D721Med (cell line): Measurements from ENCODE around the gene RNPEPL1.

Experiments
- DNase-seq: peaks from one replicate; pipeline ENCODE4 v3.0.0; 2011; ENCODE audit warnings: low spot score; ENCODE audit not compliant: insufficient read length
- FAIRE-seq: peaks from 2 replicates; lab custom pipeline; 2011; peaks lifted over from hg19 to GRCh38; lab: Jason Lieb, UNC
- TF ChIP-seq, protein P1 (sequence below): IDR thresholded peaks from 2 replicates; pipeline ENCODE4 v1.5.1; 2012; ENCODE audit warnings: mild to moderate bottlenecking, control low read depth; ENCODE audit not compliant: insufficient read depth; ENCODE audit errors: missing control alignments

Gene RNPEPL1

DNA sequence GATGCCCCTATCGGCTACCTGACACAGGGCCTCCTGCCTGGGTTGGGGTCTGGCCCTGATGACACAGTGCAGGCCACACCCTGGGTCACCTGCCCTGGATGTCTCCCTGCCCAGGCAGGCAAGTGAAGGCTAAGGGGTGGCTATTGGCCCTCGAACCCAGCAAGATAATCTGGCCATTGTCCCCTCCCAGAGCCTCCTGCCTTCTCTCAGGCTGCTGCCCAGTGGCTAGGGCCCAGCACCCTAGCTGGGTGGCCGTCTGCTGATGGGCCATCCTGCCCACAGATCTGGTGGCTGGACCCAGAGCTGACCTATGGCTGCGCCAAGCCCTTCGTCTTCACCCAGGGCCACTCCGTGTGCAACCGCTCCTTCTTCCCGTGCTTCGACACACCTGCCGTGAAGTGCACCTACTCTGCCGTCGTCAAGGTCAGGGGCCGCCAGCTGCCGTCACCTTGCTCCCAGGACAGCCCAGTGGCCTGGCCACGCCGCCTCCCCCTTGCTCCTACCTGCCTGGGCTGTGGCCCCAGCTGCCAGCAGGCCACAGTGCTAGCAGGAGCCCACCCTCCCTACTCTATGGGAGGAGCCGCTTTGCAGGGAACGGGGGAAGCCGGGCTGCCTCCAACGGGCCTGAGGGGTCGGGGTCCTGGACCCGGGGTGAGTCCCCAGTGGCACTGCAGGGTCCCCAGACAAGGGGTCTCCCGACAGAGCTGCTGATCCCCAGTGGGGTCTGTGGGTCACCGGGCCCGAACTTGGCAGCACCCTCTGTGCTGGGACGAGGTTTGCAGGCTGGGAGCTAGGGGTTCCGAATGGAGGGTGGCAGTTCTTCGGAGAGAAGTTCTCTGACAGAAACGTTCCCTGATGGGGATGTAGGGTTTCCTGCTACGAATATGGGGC, 4.1 kb downstream of the RNPEPL1 start:
- FAIRE-seq: no peak
- TF ChIP-seq, protein P1, sequence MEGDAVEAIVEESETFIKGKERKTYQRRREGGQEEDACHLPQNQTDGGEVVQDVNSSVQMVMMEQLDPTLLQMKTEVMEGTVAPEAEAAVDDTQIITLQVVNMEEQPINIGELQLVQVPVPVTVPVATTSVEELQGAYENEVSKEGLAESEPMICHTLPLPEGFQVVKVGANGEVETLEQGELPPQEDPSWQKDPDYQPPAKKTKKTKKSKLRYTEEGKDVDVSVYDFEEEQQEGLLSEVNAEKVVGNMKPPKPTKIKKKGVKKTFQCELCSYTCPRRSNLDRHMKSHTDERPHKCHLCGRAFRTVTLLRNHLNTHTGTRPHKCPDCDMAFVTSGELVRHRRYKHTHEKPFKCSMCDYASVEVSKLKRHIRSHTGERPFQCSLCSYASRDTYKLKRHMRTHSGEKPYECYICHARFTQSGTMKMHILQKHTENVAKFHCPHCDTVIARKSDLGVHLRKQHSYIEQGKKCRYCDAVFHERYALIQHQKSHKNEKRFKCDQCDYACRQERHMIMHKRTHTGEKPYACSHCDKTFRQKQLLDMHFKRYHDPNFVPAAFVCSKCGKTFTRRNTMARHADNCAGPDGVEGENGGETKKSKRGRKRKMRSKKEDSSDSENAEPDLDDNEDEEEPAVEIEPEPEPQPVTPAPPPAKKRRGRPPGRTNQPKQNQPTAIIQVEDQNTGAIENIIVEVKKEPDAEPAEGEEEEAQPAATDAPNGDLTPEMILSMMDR: no peak
- DNase-seq: no peak

DNA sequence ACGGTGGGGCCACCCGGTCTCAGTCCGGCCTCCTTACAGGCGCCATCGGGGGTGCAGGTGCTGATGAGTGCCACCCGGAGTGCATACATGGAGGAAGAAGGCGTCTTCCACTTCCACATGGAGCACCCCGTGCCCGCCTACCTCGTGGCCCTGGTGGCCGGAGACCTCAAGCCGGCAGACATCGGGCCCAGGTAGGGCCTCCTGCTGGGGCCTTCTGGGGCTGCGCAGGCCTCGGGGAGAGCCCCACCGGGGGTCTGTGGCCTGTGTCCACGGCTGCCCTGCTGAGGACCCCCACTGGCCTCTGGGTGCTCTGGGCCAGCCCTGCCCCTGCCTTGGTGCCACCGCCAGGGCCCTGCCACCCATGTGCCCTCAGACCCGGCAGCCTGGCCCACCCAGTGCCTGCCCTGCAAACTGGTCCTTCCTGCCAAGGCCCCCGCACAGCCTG, 4.8 kb downstream of the RNPEPL1 start:
- no peak for FAIRE-seq
- TF ChIP-seq, protein P1: no peak
- no peak for DNase-seq

DNA sequence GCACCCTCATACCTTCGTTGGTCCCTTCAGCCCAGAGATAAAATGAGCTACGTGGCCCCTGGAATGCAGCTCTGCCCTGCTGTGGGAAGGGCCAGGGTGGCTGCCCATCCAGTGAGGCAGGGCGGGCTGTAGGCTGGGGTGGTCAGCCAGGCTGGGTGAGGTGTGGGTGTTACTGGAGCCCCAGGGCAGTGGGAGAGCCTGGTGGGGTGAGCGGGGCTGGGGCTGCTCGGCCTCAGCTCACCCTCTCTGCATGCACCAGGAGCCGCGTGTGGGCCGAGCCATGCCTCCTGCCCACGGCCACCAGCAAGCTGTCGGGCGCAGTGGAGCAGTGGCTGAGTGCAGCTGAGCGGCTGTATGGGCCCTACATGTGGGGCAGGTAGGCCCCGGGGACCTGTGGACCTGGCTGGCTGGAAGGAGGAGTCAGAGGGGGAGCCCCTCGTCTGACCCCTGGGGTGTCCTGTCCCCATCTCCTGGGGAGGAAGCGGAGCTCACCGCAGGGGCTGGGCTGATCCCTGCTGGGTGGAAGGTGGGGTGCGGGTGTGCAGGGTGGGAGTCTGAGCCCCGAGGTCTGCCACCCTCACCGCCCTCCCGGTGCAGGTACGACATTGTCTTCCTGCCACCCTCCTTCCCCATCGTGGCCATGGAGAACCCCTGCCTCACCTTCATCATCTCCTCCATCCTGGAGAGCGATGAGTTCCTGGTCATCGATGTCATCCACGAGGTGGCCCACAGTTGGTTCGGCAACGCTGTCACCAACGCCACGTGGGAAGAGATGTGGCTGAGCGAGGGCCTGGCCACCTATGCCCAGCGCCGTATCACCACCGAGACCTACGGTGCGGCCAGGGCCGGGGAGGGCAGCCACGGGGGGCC, 5.5 kb downstream of the RNPEPL1 start:
- DNase-seq: no peak
- no peak for FAIRE-seq
- TF ChIP-seq, protein P1: no peak

DNA sequence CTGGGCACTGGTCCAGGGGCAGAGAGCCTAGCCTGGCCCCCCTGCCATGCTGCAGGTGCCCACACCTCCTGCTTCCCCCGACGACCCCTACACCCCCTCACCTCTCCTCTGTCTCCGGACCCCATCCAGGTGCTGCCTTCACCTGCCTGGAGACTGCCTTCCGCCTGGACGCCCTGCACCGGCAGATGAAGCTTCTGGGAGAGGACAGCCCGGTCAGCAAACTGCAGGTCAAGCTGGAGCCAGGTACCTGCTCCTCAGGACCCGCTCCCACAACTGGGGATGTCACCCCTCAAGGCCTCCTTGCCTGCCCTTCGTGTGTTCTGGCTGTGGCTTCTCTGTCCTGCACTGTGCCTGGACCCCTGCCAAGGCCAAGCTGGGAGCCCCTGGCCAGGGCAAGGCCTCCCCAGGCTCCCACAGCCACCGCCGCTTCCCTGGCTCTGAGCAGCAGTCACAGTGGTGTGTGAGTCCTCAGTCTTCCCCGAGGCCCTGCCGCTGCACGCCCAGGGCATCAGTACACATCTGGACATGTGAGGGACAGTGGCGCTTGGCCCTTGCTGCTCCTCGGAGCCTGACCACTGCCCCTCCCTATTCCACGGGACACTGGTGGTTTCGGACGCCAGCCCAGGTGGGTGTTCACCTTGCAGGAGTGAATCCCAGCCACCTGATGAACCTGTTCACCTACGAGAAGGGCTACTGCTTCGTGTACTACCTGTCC, 6.3 kb downstream of the RNPEPL1 start:
- DNase-seq (no peak), FAIRE-seq (no peak)
- TF ChIP-seq, protein P1: no peak

DNA sequence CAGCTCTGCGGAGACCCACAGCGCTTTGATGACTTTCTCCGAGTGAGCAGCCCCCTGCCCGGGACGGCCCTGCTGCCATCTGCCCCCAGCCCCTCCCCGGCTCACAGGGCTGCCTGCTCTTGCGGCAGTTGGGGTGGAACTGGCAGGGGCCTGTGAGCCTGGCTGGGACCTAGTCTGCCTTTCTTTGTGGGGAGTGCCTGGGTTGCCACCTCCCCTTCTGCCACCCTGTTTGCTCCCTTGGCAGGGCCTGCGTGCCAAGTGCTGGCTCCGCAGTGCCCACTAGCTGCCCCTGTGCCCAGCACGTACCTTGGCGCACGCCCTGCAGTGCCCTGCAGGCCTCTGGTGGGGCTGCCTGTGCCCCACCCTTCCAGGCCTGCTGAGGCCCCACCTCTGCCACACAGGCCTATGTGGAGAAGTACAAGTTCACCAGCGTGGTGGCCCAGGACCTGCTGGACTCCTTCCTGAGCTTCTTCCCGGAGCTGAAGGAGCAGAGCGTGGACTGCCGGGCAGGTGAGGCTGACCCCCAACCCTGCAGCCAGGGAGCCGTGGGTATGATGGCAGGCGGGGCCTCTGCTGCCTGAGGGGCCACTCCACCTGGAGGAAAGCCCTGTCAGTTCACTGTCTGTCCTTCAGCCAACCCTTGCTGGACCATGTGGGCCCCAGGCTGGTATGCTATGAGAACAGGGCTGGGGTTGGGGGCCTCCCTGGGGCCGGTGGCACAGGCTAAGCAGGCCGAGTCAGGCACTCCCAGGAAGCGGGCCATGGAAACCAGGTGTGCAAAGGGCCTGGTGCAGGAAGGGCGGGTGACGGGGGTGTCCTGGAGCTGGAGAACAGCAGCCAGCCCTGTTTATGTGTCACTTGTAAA, 7.0 kb downstream of the RNPEPL1 start:
- TF ChIP-seq, protein P1: no peak
- DNase-seq (no peak), FAIRE-seq (no peak)

DNA sequence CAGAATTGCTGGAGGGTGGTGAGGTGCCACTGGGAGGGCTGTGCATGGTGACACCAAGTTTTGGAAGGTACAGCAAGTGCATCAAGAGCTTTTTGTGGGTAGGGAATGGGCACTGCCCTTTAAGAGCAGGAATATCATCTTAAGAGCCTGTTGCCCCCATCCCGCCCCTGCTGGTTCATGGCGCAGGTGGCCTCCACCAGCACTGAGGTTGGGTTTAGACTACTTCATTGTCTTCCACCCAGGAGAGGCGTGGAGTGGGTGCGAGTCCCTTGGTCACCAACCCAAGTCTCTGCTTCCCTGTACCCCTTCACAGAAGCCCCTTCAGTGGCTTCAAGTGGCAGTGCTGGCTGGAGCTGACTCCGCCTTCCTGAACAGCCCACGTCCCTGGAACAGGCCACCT, 7.8 kb downstream of the RNPEPL1 start:
- no peak for FAIRE-seq
- no peak for DNase-seq
- TF ChIP-seq, protein P1: no peak
